ENCODE data around the gene PXT1.
"Not testable (repeated sequence)": the region's sequence is repeated elsewhere in the genome, so short reads cannot be mapped to it uniquely, and the experiment has no call there.

GRCh38 chr6:36409718-36410117, 32.9 kb downstream of the PXT1 start:
- TF ChIP-seq CTCF (optimal IDR thresholded peaks at IDR 0.05 in 1 of 3, IDR thresholded peaks at IDR 0.05 in 1 of 3, conservative IDR thresholded peaks at IDR 0.05 in 1 of 3; ENCODE audit: extremely low read depth in 1 of 3, insufficient read depth in 2 of 3, low read length in 3 of 3); EZH2 (IDR thresholded peaks at IDR 0.05; ENCODE audit: low read length): not testable (repeated sequence)

All from keratinocyte (primary cell).